Measurements from ENCODE around the gene GPR157. TPM values are rescaled to one million over a fixed set of nuclear protein-coding genes. Genes with fewer than 3 reads are reported as not detected.
"Not testable (repeated sequence)": the region's sequence is repeated elsewhere in the genome, so short reads cannot be mapped to it uniquely, and the experiment has no call there.

Gene GPR157
- total and polyA plus RNA-seq, 2 of the 13 experiments (the other 11 are each of a cell fraction or from before 2014, with no cell fraction given) = 10.1 to 19.2 TPM

- intact Hi-C loops (cut with micrococcal nuclease; ENCODE audit: unreplicated experiment) (no loop called here), in situ Hi-C loops (cut with HindIII; ENCODE audit: extremely low pct_ligation_motif_present, low pct_unique_long_range_greater_than_20kb) (no loop called here)
- H3K9ac ChIP-seq (ENCODE audit: insufficient read depth, low read depth, low read length) = no peak overlapping the region
- DNase-seq (ENCODE audit: low spot score) (no peak), ATAC-seq (no peak), FAIRE-seq (no peak)
- WGBS (ENCODE audit: low lambda C conversion rate) = 100% methylated on average over 4 of the region's 4 CpGs
- H3K79me2 ChIP-seq (ENCODE audit: insufficient read depth, low read length) = peaks cover 43% of the 10 kb centered on the region
- CTCF ChIA-PET (ENCODE audit: low intra/inter-chr PET ratio, low total read pairs) = no interaction called here
- no peak overlapping the region for H3K4me3 ChIP-seq (replicated peaks in 1 of 3; ENCODE audit: insufficient read depth in 1 of 3, low read depth in 2 of 3, low read length in 3 of 3)
- H3K36me3 ChIP-seq (replicated peaks in 1 of 2; ENCODE audit: control insufficient read depth in 1 of 2, insufficient read depth in 2 of 2, low read length in 2 of 2) = peaks cover 2 to 5% of the 10 kb centered on the region in 2 experiments; a peak in 1 of 5 replicates
- no peak overlapping the region for H3K27ac ChIP-seq (ENCODE audit: extremely low read length, insufficient read depth, low read length)
- no peaks in the 10 kb centered on the region for H3K9me3 ChIP-seq (ENCODE audit: low read length)
- TF ChIP-seq HIC2 (CRISPR knock-in tag; IDR thresholded peaks at IDR 0.05; ENCODE audit: low read depth) (no peak), ZNF770 (CRISPR knock-in tag; IDR thresholded peaks at IDR 0.05) (0 out of 2 replicates have a peak, but pooled peaks have one; percentile 2)
- H2AFZ ChIP-seq (ENCODE audit: low read length) = no peak overlapping the region
- no peaks in the 10 kb centered on the region; a peak in 1 of 5 replicates for H3K27me3 ChIP-seq (ENCODE audit: control insufficient read depth in 1 of 2, insufficient read depth in 2 of 2, low read length in 2 of 2)
- H4K20me1 ChIP-seq (ENCODE audit: insufficient read depth, low read length) = no peaks in the 10 kb centered on the region; the same call in none of the 2 replicates
- peaks cover 48% of the 10 kb centered on the region for H3K4me1 ChIP-seq (ENCODE audit: insufficient read depth, low read length)
- no TSS peak for BruUV-seq (replicated peaks)
- POLR2A ChIA-PET = no interaction called here
- peak overlapping the region; percentile 96; the same call in 1 of the 2 replicates for H3K4me2 ChIP-seq (ENCODE audit: low read depth, low read length)
Measured at GRCh38 chr1:9125325-9125724, 3.6 kb downstream of the GPR157 start.

- 94% methylated on average over 7 of the region's 8 CpGs for WGBS (ENCODE audit: low lambda C conversion rate)
- H2AFZ ChIP-seq (ENCODE audit: low read length); POLR2A ChIA-PET; H4K20me1 ChIP-seq (ENCODE audit: insufficient read depth, low read length); H3K27ac ChIP-seq (ENCODE audit: extremely low read length, insufficient read depth, low read length); CTCF ChIA-PET (ENCODE audit: low intra/inter-chr PET ratio, low total read pairs); ATAC-seq; H3K4me2 ChIP-seq (ENCODE audit: low read depth, low read length); FAIRE-seq; in situ Hi-C loops (cut with HindIII; ENCODE audit: extremely low pct_ligation_motif_present, low pct_unique_long_range_greater_than_20kb); H3K36me3 ChIP-seq (replicated peaks in 1 of 2; ENCODE audit: control insufficient read depth in 1 of 2, insufficient read depth in 2 of 2, low read length in 2 of 2); H3K9me3 ChIP-seq (ENCODE audit: low read length); intact Hi-C loops (cut with micrococcal nuclease; ENCODE audit: unreplicated experiment); H3K4me3 ChIP-seq (replicated peaks in 1 of 3; ENCODE audit: insufficient read depth in 1 of 3, low read depth in 2 of 3, low read length in 3 of 3); H3K9ac ChIP-seq (ENCODE audit: insufficient read depth, low read depth, low read length); H3K27me3 ChIP-seq (ENCODE audit: control insufficient read depth in 1 of 2, insufficient read depth in 2 of 2, low read length in 2 of 2); DNase-seq (ENCODE audit: low spot score); BruUV-seq (replicated peaks): not testable (repeated sequence)
- Histone ChIP-seq H3K79me2 (ENCODE audit: insufficient read depth, low read length) (peaks cover 43% of the 10 kb centered on the region), H3K4me1 (ENCODE audit: insufficient read depth, low read length) (peaks cover 49% of the 10 kb centered on the region)
Measured at GRCh38 chr1:9124389-9124788, 4.5 kb downstream of the GPR157 start.

- Histone ChIP-seq H3K36me3 (replicated peaks in 1 of 2; ENCODE audit: control insufficient read depth in 1 of 2, insufficient read depth in 2 of 2, low read length in 2 of 2) (peaks cover 3 to 11% of the 10 kb centered on the region in 2 experiments; a peak in 1 of 5 replicates), H3K79me2 (ENCODE audit: insufficient read depth, low read length) (peaks cover 43% of the 10 kb centered on the region), H3K4me1 (ENCODE audit: insufficient read depth, low read length) (peaks cover 54% of the 10 kb centered on the region)
- BruUV-seq (replicated peaks); H3K27ac ChIP-seq (ENCODE audit: extremely low read length, insufficient read depth, low read length); CTCF ChIA-PET (ENCODE audit: low intra/inter-chr PET ratio, low total read pairs); H3K9me3 ChIP-seq (ENCODE audit: low read length); ATAC-seq; H3K27me3 ChIP-seq (ENCODE audit: control insufficient read depth in 1 of 2, insufficient read depth in 2 of 2, low read length in 2 of 2); DNase-seq (ENCODE audit: low spot score); POLR2A ChIA-PET; H3K4me2 ChIP-seq (ENCODE audit: low read depth, low read length); intact Hi-C loops (cut with micrococcal nuclease; ENCODE audit: unreplicated experiment); FAIRE-seq; H2AFZ ChIP-seq (ENCODE audit: low read length); H3K4me3 ChIP-seq (replicated peaks in 1 of 3; ENCODE audit: insufficient read depth in 1 of 3, low read depth in 2 of 3, low read length in 3 of 3); in situ Hi-C loops (cut with HindIII; ENCODE audit: extremely low pct_ligation_motif_present, low pct_unique_long_range_greater_than_20kb); H4K20me1 ChIP-seq (ENCODE audit: insufficient read depth, low read length); H3K9ac ChIP-seq (ENCODE audit: insufficient read depth, low read depth, low read length): not testable (repeated sequence)
- 93% methylated on average over 2 of the region's 2 CpGs for WGBS (ENCODE audit: low lambda C conversion rate)
Measured at GRCh38 chr1:9123665-9124064, 5.2 kb downstream of the GPR157 start.

All from HepG2 (cell line).